ENCODE measurements around the gene TNPO2.
"Not testable (repeated sequence)": the region's sequence is repeated elsewhere in the genome, so short reads cannot be mapped to it uniquely, and the experiment has no call there.

Gene TNPO2

GRCh38 chr19:12736995-12737834 is 13.5 kb upstream of the TNPO2 start, which contains the start of gene GET3:
Gene GET3, plus strand, starts transcription at chr19:12737497. Its CDS starts 9 bp downstream, at chr19:12737506.
- peak; percentile 90 for DNase-seq

GRCh38 chr19:12733369-12734214 is 9.9 kb upstream of the TNPO2 start:
- peak; percentile 59 for DNase-seq

GRCh38 chr19:12731337-12731736 is 7.6 kb upstream of the TNPO2 start:
- DNase-seq: no peak

- DNase-seq: no peak
Observed at GRCh38 chr19:12730064-12730463, 6.3 kb upstream of the TNPO2 start.

- DNase-seq: no peak
Observed at GRCh38 chr19:12727745-12728433, 4.2 kb upstream of the TNPO2 start.

- DNase-seq: no peak
Observed at GRCh38 chr19:12726988-12727316, 3.2 kb upstream of the TNPO2 start.

- not testable (repeated sequence) for DNase-seq
Observed at GRCh38 chr19:12725612-12726011, 1.9 kb upstream of the TNPO2 start.

- DNase-seq: no peak
Observed at GRCh38 chr19:12723381-12723640, 421 bp downstream of the TNPO2 start.

- DNase-seq: peak; percentile 97
Observed at GRCh38 chr19:12722566-12723380, 959 bp downstream of the TNPO2 start.

- peak; percentile 61 for DNase-seq
Observed at GRCh38 chr19:12721656-12722565, 1.8 kb downstream of the TNPO2 start.

- no peak for DNase-seq
Observed at GRCh38 chr19:12720851-12721655, 2.7 kb downstream of the TNPO2 start.

- no peak for DNase-seq
Observed at GRCh38 chr19:12720296-12720695, 3.4 kb downstream of the TNPO2 start.

GRCh38 chr19:12715929-12716328 is 7.8 kb downstream of the TNPO2 start:
- DNase-seq: no peak

GRCh38 chr19:12715102-12715501 is 8.6 kb downstream of the TNPO2 start:
- no peak for DNase-seq

GRCh38 chr19:12713304-12713703 is 10.4 kb downstream of the TNPO2 start:
- not testable (repeated sequence) for DNase-seq

- DNase-seq: peak; percentile 25
Observed at GRCh38 chr19:12712077-12712476, 11.7 kb downstream of the TNPO2 start.

GRCh38 chr19:12711187-12711586 is 12.5 kb downstream of the TNPO2 start:
- DNase-seq: no peak

- no peak for DNase-seq
Observed at GRCh38 chr19:12708641-12709040, 15.1 kb downstream of the TNPO2 start.

GRCh38 chr19:12706332-12706718 is 17.4 kb downstream of the TNPO2 start:
- no peak for DNase-seq

- no peak for DNase-seq
Observed at GRCh38 chr19:12705654-12706331, 17.9 kb downstream of the TNPO2 start.

Measured in CD4-positive, alpha-beta T cell treated with Interleukin-21 for 1 hour (primary cell).